Iris pigment epithelial cell (primary cell): ENCODE results near the gene TTC31.
A peak's percentile ranks its signal among the peaks of the same experiment; 100 is the strongest.

Experiments
- DNase-seq: peaks from one replicate; pipeline ENCODE4 v3.0.0-alpha.2; 2011; ENCODE audit warnings: low read depth

The TTC31 gene

GRCh38 chr2:74488643-74489481 is 6.0 kb downstream of the TTC31 start:
- no peak for DNase-seq

GRCh38 chr2:74489906-74490305 is 7.0 kb downstream of the TTC31 start:
- no peak for DNase-seq

DNA sequence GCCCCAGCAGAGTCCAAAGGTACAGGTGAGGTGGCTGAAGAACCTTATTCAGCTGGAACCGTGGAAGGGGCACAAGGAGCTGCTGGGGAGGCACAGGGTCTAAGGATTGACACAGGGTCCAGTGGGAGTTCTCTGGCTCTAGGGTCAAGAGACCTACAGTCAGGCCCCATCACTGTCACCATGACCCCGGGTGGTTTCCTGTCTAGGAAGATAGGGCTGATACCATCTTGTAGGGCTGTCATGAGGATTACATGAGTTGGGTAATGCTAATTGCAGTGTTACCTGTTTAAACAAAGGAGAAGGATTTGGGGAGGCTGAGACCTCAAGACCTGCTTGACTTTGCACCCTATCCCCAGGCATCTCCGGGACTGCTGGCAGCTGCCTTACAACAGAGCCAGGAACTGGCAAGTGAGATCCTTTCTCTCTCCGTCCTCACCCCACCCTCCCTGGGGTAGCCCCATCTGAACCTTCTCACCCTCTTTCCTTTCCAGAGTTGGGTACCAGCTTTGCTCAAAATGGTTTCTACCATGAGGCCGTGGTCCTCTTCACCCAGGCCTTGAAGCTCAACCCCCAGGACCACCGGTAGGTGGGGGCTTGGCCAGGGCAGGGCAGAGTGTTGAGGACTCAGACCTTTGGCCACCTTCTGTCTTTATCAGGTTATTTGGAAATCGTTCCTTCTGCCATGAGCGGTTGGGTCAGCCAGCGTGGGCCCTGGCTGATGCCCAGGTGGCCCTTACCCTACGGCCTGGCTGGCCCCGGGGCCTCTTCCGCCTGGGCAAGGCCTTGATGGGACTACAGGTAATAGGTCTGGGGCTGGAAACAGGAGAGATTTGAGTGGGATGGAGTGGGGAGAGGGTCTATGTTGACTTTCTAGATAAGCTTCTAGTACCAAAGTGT is 9.0 kb downstream of the TTC31 start:
- DNase-seq = no peak

DNA sequence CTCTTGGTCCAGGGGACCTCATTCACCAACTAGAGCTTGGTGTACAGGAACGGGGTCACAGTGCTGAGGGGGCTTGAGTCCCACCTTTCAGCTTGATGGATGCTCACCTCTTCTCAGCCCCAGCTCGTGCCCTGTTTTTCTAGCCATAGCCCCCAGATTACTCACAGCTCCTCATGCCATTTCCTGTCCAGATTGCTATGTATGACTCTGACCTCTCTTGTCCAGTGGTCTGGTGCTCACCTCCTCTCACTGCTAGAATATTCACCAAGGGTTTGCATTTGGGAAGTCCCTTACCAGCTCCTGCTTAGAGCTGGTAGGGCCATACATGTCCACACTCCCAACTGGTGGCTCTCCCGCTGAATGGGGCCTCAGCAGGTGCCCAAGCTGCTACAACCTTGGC is 10.7 kb downstream of the TTC31 start:
- DNase-seq = peak; percentile 10

- DNase-seq = no peak
Measured at GRCh38 chr2:74495440-74495839, 12.6 kb downstream of the TTC31 start.

- no peak for DNase-seq
Measured at GRCh38 chr2:74496997-74497776, 14.3 kb downstream of the TTC31 start.

GRCh38 chr2:74497777-74498499 is 15.1 kb downstream of the TTC31 start:
- DNase-seq = peak; percentile 22

- peak; percentile 29 for DNase-seq
Measured at GRCh38 chr2:74498500-74499266, 15.8 kb downstream of the TTC31 start.

- DNase-seq = peak; percentile 28
Measured at GRCh38 chr2:74499267-74499939, 16.5 kb downstream of the TTC31 start, which contains the start of gene LBX2. Gene LBX2 (minus strand): TSS chr2:74499603. CDS start chr2:74499537, 66 bp downstream.

- DNase-seq = no peak
Measured at GRCh38 chr2:74499940-74500577, 17.2 kb downstream of the TTC31 start.

GRCh38 chr2:74500578-74500946 is 17.7 kb downstream of the TTC31 start:
- DNase-seq = no peak

GRCh38 chr2:74501335-74502071 is 18.6 kb downstream of the TTC31 start:
- no peak for DNase-seq

- peak; percentile 9 for DNase-seq
Measured at GRCh38 chr2:74502147-74502719, 19.4 kb downstream of the TTC31 start.

DNA sequence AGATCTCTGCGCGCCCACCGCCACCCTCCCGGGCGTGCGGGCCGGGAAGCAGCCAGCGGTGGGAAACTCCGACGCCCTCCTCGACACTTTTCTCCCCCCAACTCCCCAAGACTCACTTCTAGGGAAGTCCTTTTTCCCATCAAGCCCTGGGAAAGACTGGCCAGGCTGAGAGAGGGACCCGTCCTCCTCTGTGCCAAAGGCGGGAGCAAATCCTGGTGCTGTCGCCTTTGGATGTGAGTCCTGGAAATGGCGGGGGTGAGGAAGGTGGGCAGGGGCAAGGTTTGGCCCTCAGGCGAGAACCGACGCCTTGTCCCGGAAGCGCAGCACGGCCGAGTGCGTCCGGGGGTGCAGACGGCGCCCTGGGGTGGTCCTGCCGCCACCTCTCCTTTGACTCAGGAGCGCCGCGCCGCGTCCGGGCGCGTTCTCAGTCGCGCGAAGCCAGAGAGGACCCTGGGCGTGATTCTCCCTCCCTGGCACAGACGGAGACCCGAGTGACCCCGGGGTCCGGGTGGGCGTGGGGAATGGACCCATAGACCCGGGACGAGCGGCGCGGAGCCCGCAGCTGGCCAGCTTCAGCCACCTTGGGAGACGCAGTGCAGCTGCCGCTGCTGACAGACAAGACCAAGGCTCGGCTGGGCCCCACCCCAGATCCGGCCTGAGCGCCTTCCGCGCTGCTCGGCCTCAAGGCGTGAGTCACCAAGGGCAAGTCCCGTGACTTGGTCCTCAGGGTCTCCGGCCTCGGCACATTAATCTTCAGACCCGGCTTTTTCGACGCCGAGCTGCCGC is 20.0 kb downstream of the TTC31 start:
- peak; percentile 88 for DNase-seq

DNA sequence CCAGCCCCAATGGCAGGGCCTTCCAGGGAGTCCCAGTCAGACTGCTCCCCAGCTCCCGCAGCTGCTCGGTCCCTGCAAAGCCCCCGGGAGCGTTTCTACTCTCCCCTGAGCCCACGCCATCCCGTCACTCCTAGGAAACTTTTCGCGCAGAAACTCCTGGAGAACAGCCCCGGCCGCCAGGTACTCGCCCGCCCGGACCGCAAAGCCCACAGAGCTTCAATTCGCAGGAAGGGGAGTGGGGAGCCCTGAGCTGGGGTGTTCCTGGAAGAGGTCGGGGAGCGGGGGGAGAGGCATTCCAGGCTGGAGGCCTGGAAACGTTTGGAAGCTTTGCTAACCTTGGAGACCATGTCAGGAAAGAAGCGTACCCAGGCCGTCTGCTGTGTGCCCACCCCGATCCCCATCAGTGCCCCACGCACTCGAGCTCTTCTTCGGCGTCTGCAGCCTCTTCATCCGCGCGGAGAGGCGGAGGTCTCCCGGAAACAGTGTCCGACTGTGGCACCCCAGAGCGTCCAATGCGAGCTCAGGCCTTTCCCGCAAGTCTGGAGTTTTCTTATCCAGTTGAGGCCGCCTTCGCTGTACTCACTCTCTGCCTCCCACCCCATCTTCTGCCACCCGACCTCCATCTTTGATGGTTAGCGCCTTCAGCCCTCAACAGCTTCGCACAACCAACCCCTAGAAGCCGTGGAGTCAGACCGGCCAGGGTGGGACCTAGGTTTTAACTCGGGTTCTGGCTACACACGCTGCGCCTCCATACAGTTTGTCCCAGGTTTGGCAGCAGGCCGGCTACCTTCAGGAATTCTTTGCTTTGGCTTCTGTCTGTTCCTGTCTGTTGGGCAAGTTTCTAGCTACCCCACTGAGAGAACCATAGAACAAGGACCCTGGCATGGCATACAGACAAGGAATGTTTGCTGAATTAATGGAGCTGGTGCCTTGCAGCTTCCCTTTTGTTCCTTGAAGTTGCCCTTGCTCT is 20.9 kb downstream of the TTC31 start:
- DNase-seq = no peak

DNA sequence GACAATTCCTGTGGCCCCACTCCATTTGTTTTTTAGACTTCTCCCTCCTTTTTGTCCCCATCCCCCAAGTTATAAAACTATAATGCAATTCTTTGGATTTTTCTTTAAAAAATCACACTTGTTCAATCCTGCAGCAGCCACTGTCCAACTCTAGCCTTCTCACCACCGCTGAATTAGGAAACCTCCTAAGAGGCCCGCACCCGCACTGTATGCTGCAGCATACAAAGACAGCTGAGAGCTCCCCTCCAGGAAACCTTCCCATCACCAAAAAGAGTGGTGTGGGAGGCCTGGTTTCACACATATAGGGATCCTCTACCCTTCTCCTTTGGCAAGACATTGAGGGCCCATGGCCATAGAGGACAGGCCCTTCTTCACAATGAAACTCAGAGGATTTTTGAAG is 21.7 kb downstream of the TTC31 start:
- no peak for DNase-seq
